Gastroesophageal sphincter (tissue), 3 donors: Measurements from ENCODE around the gene CPEB3.

Experiments
- EP300 ChIP-seq: sonication (generic); formaldehyde crosslinking; IDR thresholded peaks from one replicate; pipeline ENCODE4 v1.6.1; 2017; ENCODE audit warnings: antibody characterized with exemption, mild to moderate bottlenecking
- POLR2A ChIP-seq, 2 donors: fragments of 450-650 bp; IDR thresholded peaks; one replicate each; pipeline ENCODE4 v1.6.1; 2017; ENCODE audit warnings: antibody characterized with exemption in 2 of 2, mild to moderate bottlenecking in 2 of 2, moderate library complexity in 1 of 2
- POLR2AphosphoS5 ChIP-seq: sonication (generic); formaldehyde crosslinking; IDR thresholded peaks from one replicate; pipeline ENCODE4 v1.6.1; 2017; ENCODE audit warnings: antibody characterized with exemption
- TF ChIP-seq, protein P1 (sequence below), 4 experiments: fragments of 200-600 bp in 2 of 4; fragments of 450-650 bp in 2 of 4; sonication (generic) in 1 of 4; IDR thresholded peaks; one replicate each; pipeline ENCODE4 v1.5.1; 2017 to 2019; ENCODE audit warnings: antibody characterized with exemption in 4 of 4, mild to moderate bottlenecking in 2 of 4, moderate library complexity in 2 of 4

GRCh38 chr10:92173996-92174395 lies 116.9 kb downstream of the CPEB3 start:
- TF ChIP-seq, protein P1, sequence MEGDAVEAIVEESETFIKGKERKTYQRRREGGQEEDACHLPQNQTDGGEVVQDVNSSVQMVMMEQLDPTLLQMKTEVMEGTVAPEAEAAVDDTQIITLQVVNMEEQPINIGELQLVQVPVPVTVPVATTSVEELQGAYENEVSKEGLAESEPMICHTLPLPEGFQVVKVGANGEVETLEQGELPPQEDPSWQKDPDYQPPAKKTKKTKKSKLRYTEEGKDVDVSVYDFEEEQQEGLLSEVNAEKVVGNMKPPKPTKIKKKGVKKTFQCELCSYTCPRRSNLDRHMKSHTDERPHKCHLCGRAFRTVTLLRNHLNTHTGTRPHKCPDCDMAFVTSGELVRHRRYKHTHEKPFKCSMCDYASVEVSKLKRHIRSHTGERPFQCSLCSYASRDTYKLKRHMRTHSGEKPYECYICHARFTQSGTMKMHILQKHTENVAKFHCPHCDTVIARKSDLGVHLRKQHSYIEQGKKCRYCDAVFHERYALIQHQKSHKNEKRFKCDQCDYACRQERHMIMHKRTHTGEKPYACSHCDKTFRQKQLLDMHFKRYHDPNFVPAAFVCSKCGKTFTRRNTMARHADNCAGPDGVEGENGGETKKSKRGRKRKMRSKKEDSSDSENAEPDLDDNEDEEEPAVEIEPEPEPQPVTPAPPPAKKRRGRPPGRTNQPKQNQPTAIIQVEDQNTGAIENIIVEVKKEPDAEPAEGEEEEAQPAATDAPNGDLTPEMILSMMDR (IDR thresholded peaks at IDR 0.05): no peak
- TF ChIP-seq EP300: no peak
- no peak for TF ChIP-seq POLR2A (IDR thresholded peaks at IDR 0.05)
- no peak for TF ChIP-seq POLR2AphosphoS5
